Hypothalamus (tissue), 51 donors: ENCODE measurements around the gene KCNJ14.

Experiments used
- DNase-seq, 51 donors: peaks; one replicate each; lab custom pipeline; 2025; lab: John Stamatoyannopoulos, UW

Gene KCNJ14

DNA sequence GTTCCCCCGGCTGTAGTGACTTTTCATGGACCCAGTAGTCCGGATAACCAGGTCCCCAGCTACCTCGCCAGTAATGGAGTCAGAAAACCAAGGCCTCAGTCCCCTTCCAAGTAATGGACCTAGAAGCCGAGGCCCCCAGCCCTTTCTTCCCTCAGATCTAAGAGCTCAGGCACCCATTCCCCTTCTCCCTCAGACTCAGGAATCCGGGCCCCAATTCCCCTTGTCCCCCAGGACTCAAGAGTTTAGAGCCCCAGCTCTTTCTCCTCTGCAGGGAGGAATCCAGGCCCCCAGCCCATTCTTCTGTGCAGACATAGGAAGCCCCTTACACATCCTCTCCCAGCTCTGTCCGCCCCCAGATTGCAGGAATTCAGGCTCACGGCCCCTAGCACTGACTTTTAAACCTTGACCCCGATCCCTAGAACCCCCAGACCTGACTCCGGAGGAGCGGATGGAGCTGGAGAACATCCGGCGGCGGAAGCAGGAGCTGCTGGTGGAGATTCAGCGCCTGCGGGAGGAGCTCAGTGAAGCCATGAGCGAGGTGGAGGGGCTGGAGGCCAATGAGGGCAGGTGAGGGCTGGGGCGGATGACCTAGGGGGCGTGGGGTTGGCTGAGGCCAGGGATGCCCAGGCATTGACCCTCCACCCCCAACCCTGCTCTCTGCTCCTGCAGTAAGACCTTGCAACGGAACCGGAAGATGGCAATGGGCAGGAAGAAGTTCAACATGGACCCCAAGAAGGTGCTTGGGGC lies 14.7 kb downstream of the KCNJ14 start:
- no peak for DNase-seq

DNA sequence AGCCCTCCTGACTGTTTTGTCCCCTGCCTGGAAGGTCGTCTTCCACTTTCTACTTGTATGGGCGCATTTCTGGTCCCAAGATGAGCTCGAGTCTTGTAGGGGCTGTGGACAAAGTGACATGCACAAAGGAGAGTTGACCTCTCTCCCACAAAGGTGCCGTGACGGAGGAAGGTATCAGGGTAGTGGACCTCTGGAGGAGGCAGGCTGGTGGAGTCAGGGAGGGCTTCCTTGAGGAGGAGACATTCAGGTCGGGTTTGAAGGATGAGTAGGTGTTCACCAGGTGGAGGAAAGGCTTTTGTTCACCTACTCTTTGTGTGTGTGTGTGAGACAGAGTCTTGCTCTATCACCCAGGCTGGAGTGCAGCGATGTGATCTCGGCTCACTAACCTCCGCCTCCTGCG lies 15.5 kb downstream of the KCNJ14 start:
- no peak for DNase-seq

DNA sequence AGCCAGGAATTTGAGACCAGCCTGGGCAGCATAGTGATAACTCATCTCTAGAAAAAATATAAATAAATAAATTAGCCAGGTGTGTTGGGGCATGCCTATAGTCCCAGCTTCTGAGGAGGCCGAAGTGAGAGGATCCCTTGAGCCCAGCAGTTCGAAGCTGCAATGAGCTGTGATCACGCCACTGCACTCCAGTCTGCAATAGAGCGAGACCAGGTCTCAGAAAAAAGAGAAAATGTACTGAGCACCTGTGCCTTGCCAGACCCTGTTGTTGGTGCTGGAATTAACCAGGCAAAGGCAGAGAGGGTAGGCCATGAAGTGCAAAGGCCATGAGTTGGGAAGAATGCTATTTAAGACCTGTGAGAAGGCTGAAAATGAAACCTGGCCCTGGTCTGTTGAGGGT lies 16.5 kb downstream of the KCNJ14 start:
- no peak for DNase-seq

DNA sequence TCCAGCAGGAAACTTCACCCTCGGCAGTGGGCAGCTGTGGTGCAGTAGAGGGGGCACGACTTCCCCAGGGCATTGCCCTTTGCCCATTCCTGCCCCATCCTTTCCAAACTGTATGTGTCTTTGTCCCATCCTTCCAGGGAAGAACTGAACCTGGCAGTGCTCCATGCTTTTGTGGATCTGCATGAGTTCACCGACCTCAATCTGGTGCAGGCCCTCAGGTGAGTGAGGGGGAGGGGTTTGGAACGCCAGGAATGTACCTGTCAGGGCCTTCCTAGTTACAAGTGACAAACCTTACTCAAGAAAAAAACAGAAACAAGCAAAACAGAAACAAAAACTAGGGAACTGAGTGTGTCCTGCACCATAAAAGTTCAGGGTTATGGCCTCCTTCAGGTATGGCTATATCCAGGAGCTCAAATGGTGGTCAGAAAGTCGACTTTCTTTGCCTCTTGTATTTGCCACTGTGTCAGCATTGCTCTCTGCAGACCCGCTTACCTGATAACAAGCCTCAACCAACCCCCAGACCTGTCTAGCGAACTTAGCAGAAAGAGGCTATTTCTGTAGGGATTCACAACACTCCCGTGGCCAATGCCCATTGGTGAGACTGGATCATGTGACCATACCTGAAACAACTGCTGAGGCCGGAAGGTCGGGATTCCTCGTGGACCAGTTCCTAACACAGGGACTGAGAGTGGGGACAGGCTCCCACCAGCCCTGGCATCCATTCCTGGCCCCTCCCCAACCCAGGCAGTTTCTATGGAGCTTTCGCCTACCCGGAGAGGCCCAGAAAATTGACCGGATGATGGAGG lies 18.0 kb downstream of the KCNJ14 start:
- no peak for DNase-seq

DNA sequence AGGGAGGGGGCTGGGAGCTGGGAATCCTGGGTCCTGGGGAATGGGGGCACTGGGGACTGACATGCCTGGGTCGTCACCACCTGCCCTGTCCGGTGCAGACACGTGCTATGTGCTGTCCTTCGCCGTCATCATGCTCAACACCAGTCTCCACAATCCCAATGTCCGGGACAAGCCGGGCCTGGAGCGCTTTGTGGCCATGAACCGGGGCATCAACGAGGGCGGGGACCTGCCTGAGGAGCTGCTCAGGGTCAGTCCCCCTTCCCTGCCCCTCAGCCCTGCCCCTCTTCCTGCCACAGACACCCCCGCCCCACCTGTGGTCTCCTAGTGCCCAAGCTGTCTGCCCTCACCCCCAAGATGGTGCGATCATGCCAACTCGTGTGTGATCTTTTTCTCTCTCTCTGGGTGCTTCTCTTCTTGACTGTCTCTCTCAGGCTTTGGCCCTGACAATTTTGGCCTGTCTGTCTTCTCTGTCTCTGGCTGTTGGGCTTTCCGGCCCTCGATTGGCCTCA lies 18.8 kb downstream of the KCNJ14 start:
- no peak for DNase-seq

DNA sequence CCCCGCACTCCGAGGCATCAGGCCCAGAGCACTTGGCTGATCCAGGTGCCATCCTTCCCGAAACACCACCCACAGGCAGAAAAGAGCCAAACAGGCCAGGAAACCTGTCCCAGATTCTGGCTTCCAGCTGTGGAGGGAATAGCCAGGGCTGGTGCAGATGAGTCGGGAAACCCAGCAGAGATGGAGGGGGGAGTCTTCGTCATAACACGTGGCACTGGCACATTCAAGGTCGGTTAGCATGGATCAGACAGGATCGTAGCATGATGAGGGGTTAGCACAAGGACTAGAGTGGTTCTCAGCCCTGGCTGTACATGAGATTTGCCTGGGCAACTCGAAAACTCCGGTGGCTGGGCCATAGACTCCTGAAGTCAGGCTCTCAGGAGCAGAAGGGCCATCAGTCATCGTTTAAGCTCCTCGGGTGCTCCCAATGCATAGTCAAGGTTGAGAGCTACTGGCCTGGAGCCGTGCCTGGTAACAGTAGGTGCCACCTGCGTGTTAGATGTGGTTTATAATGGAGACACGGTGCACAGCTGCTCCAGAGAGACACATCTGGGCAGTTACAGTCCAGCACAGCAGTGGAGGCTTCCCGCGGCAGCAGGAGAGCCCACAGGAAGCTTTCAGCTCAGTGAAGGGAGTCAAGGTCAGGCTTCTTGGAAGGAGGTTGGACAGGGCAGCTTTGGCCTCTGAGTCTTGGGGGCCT lies 20.1 kb downstream of the KCNJ14 start:
- no peak for DNase-seq

DNA sequence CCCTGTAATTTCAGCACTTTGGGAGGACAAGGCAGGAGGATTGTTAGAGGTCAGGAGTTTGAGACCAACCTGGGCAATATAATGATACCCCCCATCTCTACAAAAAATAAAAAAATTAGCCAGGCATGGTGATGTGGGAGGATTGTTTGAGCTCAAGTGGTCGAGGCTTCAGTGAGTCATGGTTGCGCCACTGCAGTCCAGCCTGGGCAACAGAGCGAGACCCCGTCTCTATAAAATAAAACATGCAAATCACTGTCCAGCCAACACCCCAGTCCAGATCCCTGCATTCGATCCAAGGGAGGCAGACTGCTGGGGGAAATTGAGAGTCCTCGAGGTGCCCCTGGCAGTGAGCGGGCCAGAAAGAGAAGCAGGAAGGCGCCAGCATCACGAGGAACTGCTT lies 20.8 kb downstream of the KCNJ14 start:
- no peak for DNase-seq

DNA sequence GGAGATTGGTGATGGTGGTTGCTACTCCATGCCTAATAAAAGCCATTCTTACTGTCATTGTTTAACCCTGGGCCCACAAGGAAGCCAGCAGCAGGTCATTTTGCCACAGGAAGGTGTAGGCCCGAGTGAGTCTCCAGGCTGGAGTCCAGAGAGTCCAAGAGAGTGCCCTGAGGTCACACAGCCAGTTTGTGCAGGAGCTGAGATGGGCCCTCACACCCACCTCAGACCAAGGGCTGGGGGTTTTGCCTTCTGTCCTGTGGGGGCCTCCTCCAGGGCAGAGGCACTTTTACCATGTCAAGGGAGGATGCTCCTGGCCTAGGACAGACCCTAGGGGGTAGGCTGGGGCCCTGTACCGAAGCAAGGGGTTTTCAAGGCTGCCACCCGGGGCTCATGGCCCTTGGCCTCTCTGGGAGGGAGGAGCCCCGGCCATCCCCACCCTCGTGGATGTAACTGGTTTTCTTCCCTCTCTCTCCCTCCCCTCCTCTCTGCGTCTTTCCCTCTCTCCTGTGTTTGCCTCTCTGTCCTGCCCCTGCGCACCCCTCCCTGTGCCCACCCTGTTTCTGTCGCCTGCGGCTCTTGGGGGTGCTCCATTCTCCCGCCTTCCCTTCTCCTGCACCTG lies 21.8 kb downstream of the KCNJ14 start:
- no peak for DNase-seq

DNA sequence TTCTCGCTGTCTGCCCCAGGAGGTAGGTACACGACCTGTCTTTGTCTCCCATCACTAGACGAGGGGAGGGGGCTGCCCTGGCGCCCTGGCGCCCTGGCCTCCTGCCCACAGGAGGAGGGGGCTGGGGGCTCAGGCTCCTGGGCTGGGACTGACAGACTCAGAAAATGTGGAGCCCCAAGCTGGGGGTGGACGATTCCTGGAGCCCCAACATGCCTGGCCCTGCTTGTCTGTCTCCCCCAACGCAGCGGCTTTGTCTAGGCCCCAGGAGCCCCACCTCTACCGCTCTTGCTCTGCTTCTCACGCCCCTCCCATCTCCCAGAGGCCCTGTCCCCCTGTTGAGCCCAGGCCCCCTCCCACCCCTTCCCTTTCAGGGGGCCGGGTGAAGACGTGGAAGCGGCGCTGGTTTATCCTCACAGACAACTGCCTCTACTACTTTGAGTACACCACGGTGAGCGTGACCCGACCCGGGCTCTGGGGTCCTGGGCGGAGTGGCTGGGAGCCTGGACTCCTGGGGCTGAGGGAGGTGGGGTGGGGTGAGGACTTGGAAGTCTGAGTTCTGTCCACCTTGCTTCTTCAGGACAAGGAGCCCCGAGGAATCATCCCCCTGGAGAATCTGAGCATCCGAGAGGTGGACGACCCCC lies 22.4 kb downstream of the KCNJ14 start:
- DNase-seq: no peak

DNA sequence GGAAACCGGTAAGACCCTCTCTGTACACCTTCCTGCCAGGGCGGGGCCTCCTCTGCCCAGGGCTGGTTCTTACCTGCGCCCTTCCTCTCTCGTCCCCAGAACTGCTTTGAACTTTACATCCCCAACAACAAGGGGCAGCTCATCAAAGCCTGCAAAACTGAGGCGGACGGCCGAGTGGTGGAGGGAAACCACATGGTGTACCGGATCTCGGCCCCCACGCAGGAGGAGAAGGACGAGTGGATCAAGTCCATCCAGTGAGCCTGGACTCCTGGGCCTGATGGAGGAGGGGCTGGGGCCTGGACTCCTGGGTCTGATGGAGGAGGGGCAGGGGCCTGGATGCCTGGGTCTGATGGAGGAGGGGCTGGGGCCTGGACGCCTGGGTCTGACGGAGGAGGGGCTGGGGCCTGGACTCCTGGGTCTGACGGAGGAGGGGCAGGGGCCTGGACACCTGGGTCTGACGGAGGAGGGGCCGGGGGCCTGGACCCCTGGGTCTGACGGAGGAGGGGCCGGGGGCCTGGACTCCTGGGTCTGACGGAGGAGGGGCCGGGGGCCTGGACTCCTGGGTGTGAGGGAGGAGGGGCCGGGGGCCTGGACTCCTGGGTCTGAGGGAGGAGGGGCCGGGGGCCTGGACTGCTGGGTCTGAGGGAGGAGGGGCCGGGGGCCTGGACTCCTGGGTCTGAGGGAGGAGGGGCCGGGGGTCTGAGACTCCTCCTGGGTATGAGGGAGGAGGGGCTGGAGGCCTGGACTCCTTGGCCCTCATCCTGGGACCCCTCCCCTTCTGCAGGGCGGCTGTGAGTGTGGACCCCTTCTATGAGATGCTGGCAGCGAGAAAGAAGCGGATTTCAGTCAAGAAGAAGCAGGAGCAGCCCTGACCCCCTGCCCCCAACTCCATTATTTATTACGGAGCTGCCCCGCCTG lies 23.2 kb downstream of the KCNJ14 start:
- DNase-seq: no peak

DNA sequence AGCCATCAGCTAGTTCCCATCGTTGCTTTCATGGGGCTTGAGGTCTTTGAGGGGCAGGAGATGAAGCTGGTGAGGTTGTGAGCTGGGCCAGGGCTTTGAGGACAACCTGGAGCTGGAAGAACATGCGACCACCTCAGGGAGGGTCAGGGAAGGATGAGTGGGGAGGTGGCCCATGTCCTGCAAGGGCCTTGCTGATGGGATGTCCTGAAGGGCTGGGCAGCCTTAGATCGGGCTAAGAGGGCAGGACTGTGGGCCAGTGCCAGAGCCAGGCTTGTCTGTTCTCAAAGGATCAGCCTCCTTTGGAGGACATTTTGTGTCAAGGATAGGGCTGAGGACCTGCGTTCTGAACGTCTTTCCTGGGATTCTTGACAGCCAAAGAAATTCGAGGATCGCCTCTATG lies 24.3 kb downstream of the KCNJ14 start:
- DNase-seq: no peak

DNA sequence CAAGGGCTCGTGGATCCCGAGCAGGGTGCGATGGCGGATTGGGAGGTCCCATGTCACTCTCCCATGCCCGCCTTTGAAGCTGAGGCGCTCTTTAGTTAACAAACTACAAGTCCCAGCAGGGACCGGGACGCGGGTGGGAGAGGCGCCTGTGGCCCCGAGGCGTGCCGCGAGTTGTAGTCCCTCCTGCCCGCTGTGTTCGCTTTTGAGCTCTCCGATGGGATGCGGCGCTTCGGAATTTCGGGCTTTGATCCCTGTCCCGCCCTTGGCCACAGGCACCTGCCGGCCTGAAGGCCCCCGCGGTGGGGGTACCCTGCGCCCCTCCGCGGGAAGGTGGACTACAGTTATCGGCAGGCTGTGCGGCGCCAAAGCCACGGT lies 24.8 kb downstream of the KCNJ14 start:
- peak in 40 of 51 donors; percentile 18 to 86 (median 54) for DNase-seq

DNA sequence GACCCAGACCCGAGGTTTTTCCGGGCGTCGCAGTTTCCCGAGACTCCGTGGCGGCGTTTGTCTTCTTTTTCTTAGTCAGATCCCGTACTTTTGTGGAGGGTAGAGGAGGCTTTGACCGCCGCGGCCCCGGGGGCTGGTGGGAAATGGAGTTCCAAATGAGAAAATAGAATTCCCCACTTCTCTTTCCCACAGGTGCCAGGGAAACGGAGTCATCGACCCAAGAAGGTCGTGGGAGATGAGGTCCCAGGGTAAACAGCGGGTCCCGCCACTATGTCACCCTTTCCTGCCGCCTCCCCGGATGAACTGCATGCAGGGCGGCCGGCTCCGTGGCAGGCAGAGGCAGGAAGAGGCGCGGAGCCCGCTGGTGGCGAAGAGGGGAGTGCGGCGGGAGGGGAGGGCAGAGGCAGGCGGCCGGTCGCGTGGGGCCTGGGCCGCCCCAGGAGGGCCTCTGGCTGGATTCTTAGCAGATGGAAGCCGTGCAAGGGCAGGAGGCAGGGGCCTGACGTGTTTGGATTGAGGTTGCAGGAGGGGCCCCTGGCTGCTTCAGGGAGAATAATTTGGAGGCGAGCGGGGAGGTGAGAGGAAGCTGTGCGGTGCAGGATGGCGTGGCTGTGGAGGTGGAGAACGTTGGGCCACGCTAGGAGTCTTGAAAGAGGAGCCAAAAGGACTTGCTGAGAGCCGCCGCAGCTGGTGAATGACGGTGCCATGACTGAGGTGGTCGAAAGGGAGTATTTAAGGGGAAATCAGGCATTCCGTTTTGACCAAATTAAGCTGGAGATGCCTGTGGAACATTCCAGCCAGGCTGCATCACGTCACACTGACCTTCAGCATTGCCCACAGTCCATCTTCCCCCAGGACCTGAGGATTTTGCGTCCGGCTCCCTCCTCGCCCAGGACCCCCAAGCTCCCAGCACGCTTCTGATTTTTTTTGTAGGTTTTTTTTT lies 25.5 kb downstream of the KCNJ14 start:
- DNase-seq: peak in 40 of 51 donors; percentile 15 to 86 (median 54)

DNA sequence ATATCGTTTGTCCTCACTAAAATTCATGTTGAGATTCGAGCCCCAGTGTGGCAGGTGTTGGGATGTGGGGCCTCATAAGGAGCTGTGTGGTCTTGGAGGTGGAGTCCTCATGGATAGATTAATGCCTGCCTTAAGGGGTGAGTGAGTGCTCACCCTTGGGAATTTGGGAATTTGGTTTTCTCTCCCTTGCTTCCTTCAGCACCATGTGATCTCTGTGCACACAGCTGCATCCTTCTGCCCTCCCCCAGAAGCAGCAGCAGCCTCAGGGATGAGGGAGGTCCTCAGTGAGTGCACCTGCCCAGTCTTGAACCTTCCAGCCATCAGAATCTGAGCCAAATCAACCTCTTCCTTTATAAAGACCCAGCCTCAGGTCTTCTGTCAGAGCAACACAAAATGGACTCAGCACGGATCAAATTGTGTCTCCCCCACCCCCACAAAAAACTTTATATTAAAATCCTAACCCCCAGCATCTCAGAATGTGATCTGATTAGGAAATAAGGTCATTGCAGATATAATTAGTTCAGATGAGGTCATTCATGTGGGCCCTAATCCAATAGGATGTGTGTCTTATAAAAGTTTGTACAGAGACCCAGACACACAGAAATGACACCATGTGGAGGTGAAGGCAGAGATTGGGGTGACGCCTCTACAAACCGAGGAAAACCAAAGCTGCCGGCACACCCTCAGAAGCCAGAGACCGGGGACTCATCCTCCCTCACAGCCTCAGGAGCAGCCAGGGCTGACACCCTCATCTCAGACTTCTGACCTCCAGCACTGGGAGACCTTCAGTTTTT lies 26.7 kb downstream of the KCNJ14 start:
- no peak for DNase-seq

DNA sequence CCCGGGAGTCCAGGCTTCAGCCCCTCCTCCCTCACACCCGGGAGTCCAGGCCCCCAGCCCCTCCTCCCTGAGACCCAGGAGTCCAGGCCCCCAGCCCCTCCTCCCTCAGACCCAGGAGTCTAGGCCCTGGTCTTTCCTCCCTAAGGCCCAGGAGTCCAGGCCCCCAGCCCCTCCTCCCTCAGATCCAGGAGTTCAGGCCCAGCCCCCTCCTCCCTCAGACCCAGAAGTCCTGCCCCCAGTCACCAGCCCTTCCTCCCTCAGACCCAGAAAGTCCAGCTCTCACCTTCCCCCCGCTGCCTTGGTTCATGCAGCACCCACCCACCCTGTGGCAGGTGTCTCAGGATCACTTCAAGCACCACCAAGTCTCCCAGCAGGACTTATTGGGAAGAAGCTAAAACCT lies 27.9 kb downstream of the KCNJ14 start:
- no peak for DNase-seq

DNA sequence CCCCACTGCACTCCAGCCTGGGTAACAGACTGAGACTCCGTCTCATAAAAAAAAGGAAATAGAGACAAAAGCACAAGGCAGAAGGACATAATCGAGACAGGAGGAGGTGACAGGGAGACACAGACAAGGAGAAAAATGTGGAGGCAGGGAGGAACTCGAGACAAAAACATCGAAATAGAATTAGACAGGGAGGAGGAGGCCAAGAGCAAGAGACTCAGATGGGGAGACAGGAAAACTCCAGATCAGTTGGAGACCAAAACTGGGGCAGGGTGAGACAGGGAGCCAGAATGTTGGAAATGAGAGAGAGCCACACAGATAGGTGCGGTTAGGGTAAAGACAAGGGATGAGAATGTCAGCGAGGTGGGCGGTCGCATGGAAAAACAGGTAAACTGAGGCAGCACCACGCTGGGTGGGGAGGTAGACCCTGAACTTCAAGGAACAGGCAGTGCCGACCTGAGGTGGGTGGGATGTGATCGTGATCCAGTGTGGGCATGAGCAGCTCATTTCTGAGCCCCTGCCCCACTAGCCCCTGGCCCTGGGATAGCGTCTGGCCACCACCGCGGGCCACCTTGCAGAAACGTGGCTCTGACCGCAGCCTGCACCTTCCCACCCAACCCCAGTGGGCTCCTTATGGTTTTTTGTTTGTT lies 29.0 kb downstream of the KCNJ14 start:
- DNase-seq: peak in 1 of 51 donors; percentile 22
